H1 (cell line): Measurements from ENCODE around the gene PLCB4.
A peak's percentile ranks its signal among the peaks of the same experiment; 100 is the strongest.

Source experiments
- CTCF ChIP-seq, 3 experiments: IDR thresholded peaks; 1 replicate in 2 of 3; 2 replicates in 1 of 3; pipeline versions ENCODE4 v1.5.1 to v1.6.1; 2011; ENCODE audit warnings: low read length in 3 of 3, mild to moderate bottlenecking in 3 of 3, inconsistent platforms in 2 of 3, low read depth in 1 of 3, moderate library complexity in 1 of 3; ENCODE audit not compliant: insufficient read depth in 1 of 3; ENCODE audit errors: control extremely low read depth in 1 of 3
- EGR1 ChIP-seq: IDR thresholded peaks from 2 replicates; pipeline ENCODE4 v1.6.1; 2011; ENCODE audit warnings: low read depth, low read length, borderline replicate concordance
- JUN ChIP-seq: IDR thresholded peaks from 2 replicates; pipeline ENCODE4 v1.6.1; 2011; ENCODE audit warnings: low read depth, mild to moderate bottlenecking, improper control_type of control experiment, low read length
- SIRT6 ChIP-seq: IDR thresholded peaks from one replicate; pipeline ENCODE4 v1.7.1; 2012; ENCODE audit warnings: low read length, inconsistent platforms
- SRF ChIP-seq: IDR thresholded peaks from 2 replicates; pipeline ENCODE4 v1.6.1; 2011; ENCODE audit warnings: mild to moderate bottlenecking, low read depth, low read length, moderate library complexity
- TCF12 ChIP-seq: IDR thresholded peaks from 2 replicates; pipeline ENCODE4 v1.6.1; 2011; ENCODE audit warnings: low read depth, mild to moderate bottlenecking, low read length

- no peak for TF ChIP-seq SIRT6
- no peak for TF ChIP-seq EGR1
- no peak for TF ChIP-seq JUN
- TF ChIP-seq TCF12: no peak
- TF ChIP-seq CTCF (IDR thresholded peaks at IDR 0.05; ENCODE audit: control extremely low read depth in 1 of 3, insufficient read depth in 1 of 3, low read depth in 1 of 3, low read length in 3 of 3): peak in 2 of 3 experiments; percentile 35 to 36; a peak in 2 of 4 replicates
- TF ChIP-seq SRF: no peak
These were observed 104.0 kb downstream of the PLCB4 start for GRCh38 chr20:9172851-9173250.
